Measurements from ENCODE around the gene MYO3B. TPM values are rescaled to one million over a fixed set of nuclear protein-coding genes. Genes with fewer than 3 reads are reported as not detected.

Gene MYO3B
- polyA plus RNA-seq, 1 of the 3 experiments (the other 2 are of a cell fraction): not detected

DNA sequence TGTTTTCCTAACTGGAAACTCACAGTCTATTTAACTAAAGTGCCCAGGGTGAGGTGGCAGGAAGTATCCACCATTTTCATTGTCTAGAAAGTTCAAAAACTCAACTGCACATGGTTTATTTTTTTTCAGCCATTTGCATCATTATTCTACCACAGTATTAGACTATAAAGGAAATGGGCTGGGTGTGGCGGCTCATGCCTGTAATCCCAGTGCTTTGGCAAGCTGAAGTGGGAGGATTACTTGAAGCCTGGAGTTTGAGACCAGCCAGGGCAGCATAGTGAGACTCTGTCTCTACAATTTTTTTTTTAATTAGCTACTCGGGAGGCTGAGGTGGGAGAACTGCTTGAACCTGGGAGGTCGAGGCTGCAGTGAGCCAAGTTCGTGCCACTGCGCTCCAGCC is 213.8 kb downstream of the MYO3B start:
- H2AFZ ChIP-seq (ENCODE audit: low read depth): no peak overlapping the region

More for the DNA sequence above, 213.8 kb downstream of the MYO3B start:
- H3K27ac ChIP-seq (ENCODE audit: low read depth in 2 of 2, low read length in 1 of 2): no peak overlapping the region
- POLR2A ChIA-PET: no interaction called here
- CTCF ChIA-PET: interaction anchor here (1.3 to 1.4 kb wide), 2 partner anchors 17 to 31 kb away, joined by 3 to 8 read pairs; no protein-coding TSS in a partner anchor
- no peaks in the 10 kb centered on the region for H4K20me1 ChIP-seq (ENCODE audit: insufficient read depth)
- no peak overlapping the region for H3K4me2 ChIP-seq
- H3K9ac ChIP-seq: no peak overlapping the region
- TF ChIP-seq TEAD4 (IDR thresholded peaks at IDR 0.05; ENCODE audit: borderline replicate concordance, insufficient read depth) (no peak), MEF2A (IDR thresholded peaks at IDR 0.05; ENCODE audit: borderline replicate concordance, low read depth) (no peak), EZH2phosphoT487 (IDR thresholded peaks at IDR 0.05; ENCODE audit: borderline replicate concordance, low read depth) (no peak), FOXM1 (IDR thresholded peaks at IDR 0.05; ENCODE audit: low read depth) (no peak), NFIC (IDR thresholded peaks at IDR 0.05; ENCODE audit: borderline replicate concordance) (no peak), GABPA (IDR thresholded peaks at IDR 0.05; ENCODE audit: low read depth) (no peak), JUND (IDR thresholded peaks at IDR 0.05) (no peak), NRF1 (IDR thresholded peaks at IDR 0.05; ENCODE audit: low read depth, low read length) (no peak)
- TF ChIP-seq, protein P1, sequence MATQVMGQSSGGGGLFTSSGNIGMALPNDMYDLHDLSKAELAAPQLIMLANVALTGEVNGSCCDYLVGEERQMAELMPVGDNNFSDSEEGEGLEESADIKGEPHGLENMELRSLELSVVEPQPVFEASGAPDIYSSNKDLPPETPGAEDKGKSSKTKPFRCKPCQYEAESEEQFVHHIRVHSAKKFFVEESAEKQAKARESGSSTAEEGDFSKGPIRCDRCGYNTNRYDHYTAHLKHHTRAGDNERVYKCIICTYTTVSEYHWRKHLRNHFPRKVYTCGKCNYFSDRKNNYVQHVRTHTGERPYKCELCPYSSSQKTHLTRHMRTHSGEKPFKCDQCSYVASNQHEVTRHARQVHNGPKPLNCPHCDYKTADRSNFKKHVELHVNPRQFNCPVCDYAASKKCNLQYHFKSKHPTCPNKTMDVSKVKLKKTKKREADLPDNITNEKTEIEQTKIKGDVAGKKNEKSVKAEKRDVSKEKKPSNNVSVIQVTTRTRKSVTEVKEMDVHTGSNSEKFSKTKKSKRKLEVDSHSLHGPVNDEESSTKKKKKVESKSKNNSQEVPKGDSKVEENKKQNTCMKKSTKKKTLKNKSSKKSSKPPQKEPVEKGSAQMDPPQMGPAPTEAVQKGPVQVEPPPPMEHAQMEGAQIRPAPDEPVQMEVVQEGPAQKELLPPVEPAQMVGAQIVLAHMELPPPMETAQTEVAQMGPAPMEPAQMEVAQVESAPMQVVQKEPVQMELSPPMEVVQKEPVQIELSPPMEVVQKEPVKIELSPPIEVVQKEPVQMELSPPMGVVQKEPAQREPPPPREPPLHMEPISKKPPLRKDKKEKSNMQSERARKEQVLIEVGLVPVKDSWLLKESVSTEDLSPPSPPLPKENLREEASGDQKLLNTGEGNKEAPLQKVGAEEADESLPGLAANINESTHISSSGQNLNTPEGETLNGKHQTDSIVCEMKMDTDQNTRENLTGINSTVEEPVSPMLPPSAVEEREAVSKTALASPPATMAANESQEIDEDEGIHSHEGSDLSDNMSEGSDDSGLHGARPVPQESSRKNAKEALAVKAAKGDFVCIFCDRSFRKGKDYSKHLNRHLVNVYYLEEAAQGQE (IDR thresholded peaks at IDR 0.05; ENCODE audit: low read depth, low read length): no peak
- TF ChIP-seq, protein P2, sequence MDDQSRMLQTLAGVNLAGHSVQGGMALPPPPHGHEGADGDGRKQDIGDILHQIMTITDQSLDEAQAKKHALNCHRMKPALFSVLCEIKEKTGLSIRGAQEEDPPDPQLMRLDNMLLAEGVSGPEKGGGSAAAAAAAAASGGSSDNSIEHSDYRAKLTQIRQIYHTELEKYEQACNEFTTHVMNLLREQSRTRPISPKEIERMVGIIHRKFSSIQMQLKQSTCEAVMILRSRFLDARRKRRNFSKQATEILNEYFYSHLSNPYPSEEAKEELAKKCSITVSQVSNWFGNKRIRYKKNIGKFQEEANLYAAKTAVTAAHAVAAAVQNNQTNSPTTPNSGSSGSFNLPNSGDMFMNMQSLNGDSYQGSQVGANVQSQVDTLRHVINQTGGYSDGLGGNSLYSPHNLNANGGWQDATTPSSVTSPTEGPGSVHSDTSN (IDR thresholded peaks at IDR 0.05): no peak
- TF ChIP-seq, protein P3, sequence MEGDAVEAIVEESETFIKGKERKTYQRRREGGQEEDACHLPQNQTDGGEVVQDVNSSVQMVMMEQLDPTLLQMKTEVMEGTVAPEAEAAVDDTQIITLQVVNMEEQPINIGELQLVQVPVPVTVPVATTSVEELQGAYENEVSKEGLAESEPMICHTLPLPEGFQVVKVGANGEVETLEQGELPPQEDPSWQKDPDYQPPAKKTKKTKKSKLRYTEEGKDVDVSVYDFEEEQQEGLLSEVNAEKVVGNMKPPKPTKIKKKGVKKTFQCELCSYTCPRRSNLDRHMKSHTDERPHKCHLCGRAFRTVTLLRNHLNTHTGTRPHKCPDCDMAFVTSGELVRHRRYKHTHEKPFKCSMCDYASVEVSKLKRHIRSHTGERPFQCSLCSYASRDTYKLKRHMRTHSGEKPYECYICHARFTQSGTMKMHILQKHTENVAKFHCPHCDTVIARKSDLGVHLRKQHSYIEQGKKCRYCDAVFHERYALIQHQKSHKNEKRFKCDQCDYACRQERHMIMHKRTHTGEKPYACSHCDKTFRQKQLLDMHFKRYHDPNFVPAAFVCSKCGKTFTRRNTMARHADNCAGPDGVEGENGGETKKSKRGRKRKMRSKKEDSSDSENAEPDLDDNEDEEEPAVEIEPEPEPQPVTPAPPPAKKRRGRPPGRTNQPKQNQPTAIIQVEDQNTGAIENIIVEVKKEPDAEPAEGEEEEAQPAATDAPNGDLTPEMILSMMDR (IDR thresholded peaks at IDR 0.05): no peak
- H3F3A ChIP-seq (replicated peaks; ENCODE audit: insufficient read depth): no peaks in the 10 kb centered on the region
- no peaks in the 10 kb centered on the region for H3K36me3 ChIP-seq (replicated peaks in 1 of 2; ENCODE audit: control insufficient read depth in 1 of 2, insufficient read depth in 2 of 2, low read length in 1 of 2)
- H3K27me3 ChIP-seq (ENCODE audit: insufficient read depth): no peaks in the 10 kb centered on the region
- no peak for DNase-seq
- H3K9me3 ChIP-seq: no peaks in the 10 kb centered on the region
- peaks cover 0 to 4% of the 10 kb centered on the region in 2 experiments; a peak in 1 of 4 replicates for H3K4me1 ChIP-seq (ENCODE audit: control insufficient read depth in 1 of 2, insufficient read depth in 2 of 2, low read depth in 1 of 2, low read length in 1 of 2)
- H3K79me2 ChIP-seq (ENCODE audit: insufficient read depth): no peaks in the 10 kb centered on the region
- H3K4me3 ChIP-seq (ENCODE audit: low read depth in 2 of 2, low read length in 1 of 2): no peak overlapping the region
- no peaks in the 10 kb centered on the region for H3K9me2 ChIP-seq
- 18% methylated on average over 4 of the region's 5 CpGs for WGBS (ENCODE audit: low lambda C conversion rate)

Data from SK-N-SH (cell line).